GM12801 (cell line): ENCODE results near the gene ZFYVE16.

ENCODE experiments used
- TF ChIP-seq, protein P1 (sequence below): IDR thresholded peaks from one replicate; pipeline ENCODE4 v1.5.1; 2011; ENCODE audit warnings: control low read depth; ENCODE audit not compliant: insufficient read length; ENCODE audit errors: extremely low read depth

ZFYVE16 gene

DNA sequence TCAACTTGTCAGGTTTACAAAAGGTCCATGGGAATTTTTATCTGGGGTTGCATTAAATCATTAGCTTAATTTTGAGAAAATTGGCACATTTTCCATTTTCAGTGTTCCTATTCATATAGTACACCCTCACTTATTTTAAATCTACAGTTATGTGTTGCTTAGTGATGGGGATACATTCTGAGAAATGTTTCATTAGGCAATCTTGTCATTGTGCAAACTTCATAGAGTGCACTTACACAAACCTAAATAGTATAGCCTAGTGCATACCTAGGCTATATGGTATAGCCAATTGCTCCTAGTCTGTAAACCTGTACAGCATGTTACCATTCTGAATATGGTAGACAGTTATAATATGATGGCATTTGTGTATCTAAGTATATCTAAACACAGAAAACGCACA is 60.3 kb downstream of the ZFYVE16 start:
- TF ChIP-seq, protein P1, sequence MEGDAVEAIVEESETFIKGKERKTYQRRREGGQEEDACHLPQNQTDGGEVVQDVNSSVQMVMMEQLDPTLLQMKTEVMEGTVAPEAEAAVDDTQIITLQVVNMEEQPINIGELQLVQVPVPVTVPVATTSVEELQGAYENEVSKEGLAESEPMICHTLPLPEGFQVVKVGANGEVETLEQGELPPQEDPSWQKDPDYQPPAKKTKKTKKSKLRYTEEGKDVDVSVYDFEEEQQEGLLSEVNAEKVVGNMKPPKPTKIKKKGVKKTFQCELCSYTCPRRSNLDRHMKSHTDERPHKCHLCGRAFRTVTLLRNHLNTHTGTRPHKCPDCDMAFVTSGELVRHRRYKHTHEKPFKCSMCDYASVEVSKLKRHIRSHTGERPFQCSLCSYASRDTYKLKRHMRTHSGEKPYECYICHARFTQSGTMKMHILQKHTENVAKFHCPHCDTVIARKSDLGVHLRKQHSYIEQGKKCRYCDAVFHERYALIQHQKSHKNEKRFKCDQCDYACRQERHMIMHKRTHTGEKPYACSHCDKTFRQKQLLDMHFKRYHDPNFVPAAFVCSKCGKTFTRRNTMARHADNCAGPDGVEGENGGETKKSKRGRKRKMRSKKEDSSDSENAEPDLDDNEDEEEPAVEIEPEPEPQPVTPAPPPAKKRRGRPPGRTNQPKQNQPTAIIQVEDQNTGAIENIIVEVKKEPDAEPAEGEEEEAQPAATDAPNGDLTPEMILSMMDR, result no peak

DNA sequence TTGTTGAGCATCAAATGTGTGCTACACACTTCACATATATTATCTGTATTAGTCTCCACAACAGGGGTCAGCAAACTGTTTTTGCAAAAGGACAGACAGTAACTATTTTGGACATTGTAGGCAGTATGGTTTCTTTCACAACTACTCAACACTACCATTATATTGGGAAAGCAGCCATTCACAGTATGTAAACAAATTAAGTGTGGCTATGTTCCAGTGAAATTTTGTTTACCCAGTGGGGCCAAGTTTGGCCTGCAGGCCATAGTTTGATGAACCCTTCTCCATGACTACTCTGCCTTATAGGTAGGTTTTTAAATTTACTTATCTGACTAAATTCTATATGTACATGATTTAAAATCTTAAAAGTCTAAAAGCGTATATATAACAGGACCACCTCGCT is 67.1 kb downstream of the ZFYVE16 start:
- TF ChIP-seq, protein P1, result no peak

DNA sequence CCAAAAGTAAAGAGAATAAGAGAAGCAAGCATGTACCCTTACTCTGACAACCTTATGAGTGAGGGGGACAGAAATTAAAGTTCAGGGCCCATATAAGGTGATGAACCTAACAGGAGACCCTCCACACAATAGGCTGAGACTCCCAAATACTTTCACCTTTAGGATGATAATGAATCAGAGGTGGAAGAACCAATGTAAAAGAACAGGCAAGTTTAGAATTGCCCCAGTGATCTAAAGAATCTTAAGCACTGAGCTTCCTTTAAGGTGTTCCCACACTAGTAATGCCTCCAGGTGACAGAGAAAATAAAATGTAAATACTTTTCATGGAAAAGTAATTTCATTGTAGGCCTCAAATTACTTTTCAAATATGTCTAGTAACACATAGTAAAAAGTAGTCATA is 71.8 kb downstream of the ZFYVE16 start:
- TF ChIP-seq, protein P1, result no peak

DNA sequence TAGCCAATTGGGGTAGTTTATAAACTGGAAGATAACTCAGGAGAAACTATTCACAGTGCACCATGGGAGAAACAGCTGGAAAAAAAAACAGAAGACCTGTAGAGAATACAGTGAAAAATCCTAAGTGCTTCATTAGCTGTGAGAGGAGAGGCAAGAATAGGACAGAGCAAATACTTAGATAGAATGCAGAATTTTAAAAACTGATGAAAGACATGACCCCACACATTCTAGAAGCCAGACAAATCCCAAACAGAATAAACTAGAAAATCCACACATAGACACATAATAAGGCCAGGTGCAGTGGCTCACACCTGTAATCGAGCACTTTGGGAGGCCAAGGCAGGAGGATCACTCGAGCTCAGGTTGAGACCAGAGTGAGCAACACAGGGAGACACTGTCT is 72.5 kb downstream of the ZFYVE16 start:
- TF ChIP-seq, protein P1, result no peak

DNA sequence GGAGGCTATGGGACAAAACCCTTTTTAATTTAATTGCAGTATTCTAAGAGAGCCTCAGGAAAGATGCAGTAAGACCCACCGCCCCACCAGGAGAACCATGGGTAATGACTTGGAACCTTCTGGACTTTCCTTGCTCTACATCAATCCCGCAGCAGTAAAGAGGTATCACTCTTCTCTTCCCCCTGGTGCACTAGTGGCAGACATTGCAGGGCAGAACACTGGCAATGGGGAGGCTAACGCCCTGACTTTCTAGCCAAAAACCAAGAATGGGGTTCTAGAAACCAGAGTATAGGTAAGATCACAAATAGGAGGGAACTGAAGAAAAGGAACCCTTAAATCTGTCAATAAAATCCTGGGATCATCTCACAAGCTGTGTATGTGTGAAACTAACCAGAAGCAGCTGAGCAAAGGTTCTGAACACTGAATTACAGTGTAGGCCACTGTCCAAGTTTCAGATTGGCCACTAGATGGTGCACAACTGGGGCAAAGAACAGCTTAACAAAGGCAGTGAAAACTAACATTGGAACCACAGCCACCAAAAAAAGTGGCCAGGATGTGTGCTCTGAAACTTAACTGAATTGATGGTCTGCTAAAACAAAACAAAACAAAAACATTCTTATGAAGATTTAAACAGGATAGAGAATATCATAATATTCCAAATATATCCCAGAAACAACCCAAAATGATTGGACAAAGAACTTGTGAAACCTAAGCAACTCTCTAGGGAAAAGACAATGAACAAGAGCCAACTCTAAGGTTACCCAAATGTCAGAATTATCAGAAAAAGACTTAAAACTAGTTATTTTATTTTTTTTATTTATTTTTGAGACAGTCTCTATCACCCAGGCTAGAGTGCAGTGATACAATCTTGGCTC is 73.4 kb downstream of the ZFYVE16 start:
- TF ChIP-seq, protein P1, result no peak

DNA sequence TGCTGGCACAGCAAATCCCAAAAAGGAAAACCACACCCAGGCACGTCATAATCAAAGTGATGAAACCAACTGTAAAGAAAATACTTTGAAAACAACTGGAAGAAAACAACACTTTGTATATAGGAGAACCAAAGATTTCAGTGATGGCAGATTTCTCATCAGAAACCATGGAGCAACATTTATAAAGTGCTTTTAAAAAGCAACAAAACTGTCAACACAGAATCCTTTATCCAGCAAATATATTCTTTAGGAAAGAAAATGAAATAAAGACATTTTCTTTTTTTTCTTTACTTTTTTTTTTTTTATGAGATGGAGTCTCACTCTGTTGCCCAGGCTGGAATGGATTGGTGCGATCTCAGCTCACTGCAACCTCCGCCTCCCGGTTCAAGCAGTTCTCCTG is 74.7 kb downstream of the ZFYVE16 start:
- TF ChIP-seq, protein P1, result no peak

DNA sequence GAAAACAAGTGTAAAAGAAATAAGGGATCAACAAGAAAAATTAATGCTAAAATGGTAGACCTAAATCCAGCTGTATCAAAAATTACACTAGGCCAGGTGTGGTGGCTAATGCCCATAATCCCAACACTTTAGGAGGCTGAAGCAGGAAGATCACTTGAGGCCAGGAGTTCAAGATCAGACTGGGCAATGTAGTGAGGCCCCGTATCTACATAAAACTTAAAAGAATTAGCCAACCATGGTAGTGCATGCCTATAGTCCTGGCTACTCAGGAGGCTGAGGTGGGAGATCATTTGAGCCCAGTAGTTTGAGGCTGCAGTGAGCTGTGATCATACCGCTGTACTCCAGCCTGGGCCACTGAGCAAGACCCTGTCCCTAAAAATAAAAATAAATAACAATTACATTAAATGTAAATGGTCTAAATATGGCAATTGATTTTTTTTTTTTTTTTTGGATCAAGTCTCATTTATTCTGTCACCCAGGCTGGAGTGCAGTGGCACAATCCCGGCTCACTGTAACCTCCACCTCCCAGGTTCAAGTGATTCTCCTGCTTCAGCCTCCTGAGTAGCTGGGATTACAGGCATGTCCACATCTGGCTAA is 75.9 kb downstream of the ZFYVE16 start:
- TF ChIP-seq, protein P1, result no peak
